Measurements from ENCODE around the gene CAPNS1. TPM values are rescaled to one million over a fixed set of nuclear protein-coding genes. Genes with fewer than 3 reads are reported as not detected.

Gene CAPNS1
- total and polyA plus RNA-seq, 7 donors = 464 to 626 (median 484) TPM

DNA sequence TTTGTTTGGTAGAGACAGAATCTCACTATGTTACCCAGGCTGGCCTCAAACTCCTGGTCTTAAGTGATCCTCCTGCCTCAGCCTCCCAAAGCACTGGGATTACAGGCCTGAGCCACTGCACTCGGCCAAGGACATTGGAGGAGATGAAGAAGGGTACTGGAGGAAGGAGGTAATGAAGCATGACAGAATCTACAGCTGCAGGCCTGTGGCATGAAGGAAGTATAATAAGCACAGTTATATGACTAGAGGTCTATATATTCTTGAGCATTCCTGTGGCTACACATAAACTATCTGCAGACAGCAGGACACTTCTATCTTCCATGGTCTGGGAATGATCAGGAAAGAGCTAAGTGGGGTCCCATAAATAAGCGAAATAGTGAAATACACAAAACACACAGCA is 56.4 kb downstream of the CAPNS1 start:
- WGBS, 3 donors = 84 to 96% (median 86%) methylated on average over 2 of the region's 2 CpGs
- peaks cover 0 to 55% of the 10 kb centered on the region in 2 donors for H3K36me3 ChIP-seq (ENCODE audit: insufficient read depth in 1 of 2, low read depth in 1 of 2)

DNA sequence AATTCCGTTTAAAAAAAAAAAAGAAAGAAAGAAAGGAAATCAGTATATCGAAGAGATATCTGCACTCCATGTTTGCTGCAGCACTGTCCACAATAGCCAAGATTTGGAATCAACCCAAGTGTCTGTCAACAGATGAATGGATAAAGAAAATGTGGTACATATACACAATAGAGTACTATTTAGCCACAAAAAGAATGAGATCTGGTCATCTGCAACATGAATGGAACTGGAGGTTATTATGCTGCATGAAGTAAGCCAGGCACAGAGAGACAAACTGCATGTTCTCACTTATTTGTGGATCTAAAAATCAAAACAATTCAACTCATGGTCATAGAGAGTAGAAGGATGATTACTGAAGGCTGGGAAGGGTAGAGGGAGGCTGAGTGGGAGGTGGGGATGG is 58.3 kb downstream of the CAPNS1 start:
- DNase-seq (no peak), ATAC-seq (no peak)
- intact Hi-C loops (cut with DNase I) = no loop called here
- H3K4me3 ChIP-seq = no peak overlapping the region
- WGBS, 3 donors = 88 to 93% (median 90%) methylated on average over 2 of the region's 2 CpGs
- no peaks in the 10 kb centered on the region for H3K27me3 ChIP-seq (ENCODE audit: insufficient read depth in 3 of 3, low read length in 2 of 3)
- H3K27ac ChIP-seq = no peak overlapping the region
- no peaks in the 10 kb centered on the region for H3K9me3 ChIP-seq
- TF ChIP-seq, protein P1, sequence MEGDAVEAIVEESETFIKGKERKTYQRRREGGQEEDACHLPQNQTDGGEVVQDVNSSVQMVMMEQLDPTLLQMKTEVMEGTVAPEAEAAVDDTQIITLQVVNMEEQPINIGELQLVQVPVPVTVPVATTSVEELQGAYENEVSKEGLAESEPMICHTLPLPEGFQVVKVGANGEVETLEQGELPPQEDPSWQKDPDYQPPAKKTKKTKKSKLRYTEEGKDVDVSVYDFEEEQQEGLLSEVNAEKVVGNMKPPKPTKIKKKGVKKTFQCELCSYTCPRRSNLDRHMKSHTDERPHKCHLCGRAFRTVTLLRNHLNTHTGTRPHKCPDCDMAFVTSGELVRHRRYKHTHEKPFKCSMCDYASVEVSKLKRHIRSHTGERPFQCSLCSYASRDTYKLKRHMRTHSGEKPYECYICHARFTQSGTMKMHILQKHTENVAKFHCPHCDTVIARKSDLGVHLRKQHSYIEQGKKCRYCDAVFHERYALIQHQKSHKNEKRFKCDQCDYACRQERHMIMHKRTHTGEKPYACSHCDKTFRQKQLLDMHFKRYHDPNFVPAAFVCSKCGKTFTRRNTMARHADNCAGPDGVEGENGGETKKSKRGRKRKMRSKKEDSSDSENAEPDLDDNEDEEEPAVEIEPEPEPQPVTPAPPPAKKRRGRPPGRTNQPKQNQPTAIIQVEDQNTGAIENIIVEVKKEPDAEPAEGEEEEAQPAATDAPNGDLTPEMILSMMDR (IDR thresholded peaks at IDR 0.05) = no peak
- H3K4me1 ChIP-seq = no peaks in the 10 kb centered on the region
- H3K36me3 ChIP-seq (ENCODE audit: insufficient read depth in 1 of 2, low read depth in 1 of 2) = peaks cover 0 to 49% of the 10 kb centered on the region in 2 donors

More for the DNA sequence above, 56.4 kb downstream of the CAPNS1 start:
- DNase-seq (no peak), ATAC-seq (no peak)
- TF ChIP-seq, protein P1 (IDR thresholded peaks at IDR 0.05) = no peak
- intact Hi-C loops (cut with DNase I) = no loop called here
- Histone ChIP-seq H3K27me3 (ENCODE audit: insufficient read depth in 3 of 3, low read length in 2 of 3) (no peaks in the 10 kb centered on the region), H3K4me1 (no peaks in the 10 kb centered on the region), H3K4me3 (no peak overlapping the region), H3K27ac (no peak overlapping the region), H3K9me3 (no peaks in the 10 kb centered on the region)

Other genes with a start within 250 kb of the CAPNS1 start
- 1 to 10 TPM in 3 of 4 donors, under 1 TPM in 1; 0.90 to 2.2 (median 1.5) TPM for gene NFKBID, start 239.5 kb upstream of the CAPNS1 start, total RNA-seq
- 1 to 10 TPM in 2 of 3 donors, under 1 TPM in 1; 0.75 to 1.6 (median 1.2) TPM for gene NFKBID, start 239.5 kb upstream of the CAPNS1 start, polyA plus RNA-seq
- gene HCST, start 237.5 kb upstream of the CAPNS1 start, total RNA-seq = 1 to 10 TPM; 1.7 to 4.7 (median 3.1) TPM
- gene HCST, start 237.5 kb upstream of the CAPNS1 start, polyA plus RNA-seq = 1 to 10 TPM; 1.1 to 4.2 (median 3.5) TPM
- gene TYROBP, start 231.8 kb upstream of the CAPNS1 start, total RNA-seq = 10 to 100 TPM in 3 of 4 donors, 1 to 10 TPM in 1; 9.4 to 22.1 (median 14.2) TPM
- gene TYROBP, start 231.8 kb upstream of the CAPNS1 start, polyA plus RNA-seq = 10 to 100 TPM in 2 of 3 donors, 1 to 10 TPM in 1; 7.8 to 19.1 (median 10.6) TPM
- gene LRFN3, start 203.7 kb upstream of the CAPNS1 start, total RNA-seq = 10 to 100 TPM in 2 of 4 donors, 1 to 10 TPM in 2; 7.2 to 11.2 (median 10.0) TPM
- 10 to 100 TPM in 2 of 3 donors, 1 to 10 TPM in 1; 8.6 to 25.6 (median 11.3) TPM for gene LRFN3, start 203.7 kb upstream of the CAPNS1 start, polyA plus RNA-seq
- gene SDHAF1, start 144.9 kb upstream of the CAPNS1 start, total RNA-seq = 10 to 100 TPM in 2 of 4 donors, 1 to 10 TPM in 2; 7.2 to 17.3 (median 12.2) TPM
- gene SDHAF1, start 144.9 kb upstream of the CAPNS1 start, polyA plus RNA-seq = 10 to 100 TPM; 12.7 to 33.3 (median 19.7) TPM
- under 1 TPM in 2 of 4 donors, not detected in 2; 0.23 to 0.24 TPM for gene SYNE4, start 131.3 kb upstream of the CAPNS1 start, total RNA-seq
- under 1 TPM in 2 of 3 donors, not detected in 1; 0.21 to 0.25 TPM for gene SYNE4, start 131.3 kb upstream of the CAPNS1 start, polyA plus RNA-seq
- gene ALKBH6, start 125.9 kb upstream of the CAPNS1 start, total RNA-seq = 10 to 100 TPM in 3 of 4 donors, 1 to 10 TPM in 1; 7.1 to 12.6 (median 10.6) TPM
- 10 to 100 TPM in 2 of 3 donors, 1 to 10 TPM in 1; 9.5 to 22.3 (median 13.3) TPM for gene ALKBH6, start 125.9 kb upstream of the CAPNS1 start, polyA plus RNA-seq
- 1 to 10 TPM; 1.2 to 3.9 (median 1.6) TPM for gene CLIP3, start 107.2 kb upstream of the CAPNS1 start, total RNA-seq
- 1 to 10 TPM in 1 of 3 donors, under 1 TPM in 2; 0.51 to 1.0 (median 0.66) TPM for gene CLIP3, start 107.2 kb upstream of the CAPNS1 start, polyA plus RNA-seq
- gene THAP8, start 85.8 kb upstream of the CAPNS1 start, total RNA-seq = 1 to 10 TPM; 1.9 to 7.0 (median 2.9) TPM
- gene THAP8, start 85.8 kb upstream of the CAPNS1 start, polyA plus RNA-seq = 1 to 10 TPM; 3.6 to 9.6 (median 6.5) TPM
- 1 to 10 TPM in 3 of 4 donors, under 1 TPM in 1; 0.81 to 3.8 (median 2.8) TPM for gene WDR62, start 85.2 kb upstream of the CAPNS1 start, total RNA-seq
- gene WDR62, start 85.2 kb upstream of the CAPNS1 start, polyA plus RNA-seq = 1 to 10 TPM; 2.3 to 7.2 (median 2.6) TPM
- not detected for gene OVOL3, start 28.9 kb upstream of the CAPNS1 start, total RNA-seq
- under 1 TPM in 1 of 3 donors, not detected in 2; 0.13 TPM for gene OVOL3, start 28.9 kb upstream of the CAPNS1 start, polyA plus RNA-seq
- gene POLR2I, start 25.2 kb upstream of the CAPNS1 start, total RNA-seq = 100 to 1,000 TPM in 3 of 4 donors, 10 to 100 TPM in 1; 89.7 to 126 (median 110) TPM
- 100 to 1,000 TPM in 2 of 3 donors, 10 to 100 TPM in 1; 99.4 to 130 (median 126) TPM for gene POLR2I, start 25.2 kb upstream of the CAPNS1 start, polyA plus RNA-seq
- gene TBCB, start 24.6 kb upstream of the CAPNS1 start, total RNA-seq = 10 to 100 TPM; 44.4 to 67.2 (median 57.8) TPM
- gene TBCB, start 24.6 kb upstream of the CAPNS1 start, polyA plus RNA-seq = 100 to 1,000 TPM in 1 of 3 donors, 10 to 100 TPM in 2; 65.9 to 115 (median 80.4) TPM
- gene COX7A1, start 12.4 kb downstream of the CAPNS1 start, total RNA-seq = 1,000 to 10,000 TPM; 1,453 to 1,741 (median 1,623) TPM
- gene COX7A1, start 12.4 kb downstream of the CAPNS1 start, polyA plus RNA-seq = 1,000 to 10,000 TPM in 1 of 3 donors, 100 to 1,000 TPM in 2; 571 to 1,031 (median 717) TPM
- gene ZNF565, start 74.6 kb downstream of the CAPNS1 start, total RNA-seq = 1 to 10 TPM; 2.5 to 4.1 (median 3.6) TPM
- gene ZNF565, start 74.6 kb downstream of the CAPNS1 start, polyA plus RNA-seq = 1 to 10 TPM; 3.1 to 6.0 (median 3.6) TPM
- gene ZNF146, start 75.0 kb downstream of the CAPNS1 start, total RNA-seq = 10 to 100 TPM; 31.2 to 78.4 (median 65.7) TPM
- gene ZNF146, start 75.0 kb downstream of the CAPNS1 start, polyA plus RNA-seq = 100 to 1,000 TPM in 1 of 3 donors, 10 to 100 TPM in 2; 30.5 to 114 (median 39.6) TPM
- 1 to 10 TPM in 1 of 4 donors, under 1 TPM in 3; 0.69 to 3.5 (median 0.91) TPM for gene ZFP14, start 239.1 kb downstream of the CAPNS1 start, total RNA-seq
- gene ZFP14, start 239.1 kb downstream of the CAPNS1 start, polyA plus RNA-seq = 1 to 10 TPM in 1 of 3 donors, under 1 TPM in 2; 0.24 to 2.5 (median 0.55) TPM